WTC11 (cell line): ENCODE results near the gene PTGIS. TPM values are rescaled to one million over a fixed set of nuclear protein-coding genes. Genes with fewer than 3 reads are reported as not detected.

Experiments
- ATAC-seq: fragments of 200-7000 bp; cut with Tn5 transposase; 2 replicates; pipeline ENCODE4 v1.10.0; 2021; ENCODE audit warnings: mild to moderate bottlenecking, moderate library complexity
- CTCF ChIA-PET: fragments of 300-600 bp; sonication (Branson Sonifier 250); formaldehyde crosslinking; loops from one replicate; lab custom pipeline; 2021; ENCODE audit warnings: antibody characterized with exemption; lab: Charles Lee
- POLR2A ChIA-PET: fragments of 350-600 bp; sonication (Branson Sonifier 250); formaldehyde crosslinking; loops from one replicate; lab custom pipeline; 2021; ENCODE audit warnings: antibody characterized with exemption; lab: Charles Lee
- DNase-seq: peaks from one replicate; pipeline ENCODE4 v3.0.0; 2021; ENCODE audit warnings: low spot score
- H3K27ac Mint-ChIP-seq: 2 replicates; pipeline ENCODE4 v1.8.0; 2021; ENCODE audit warnings: mixed read lengths
- H3K27me3 Mint-ChIP-seq: 2 replicates; pipeline ENCODE4 v1.8.0; 2021; ENCODE audit warnings: low read depth, mild to moderate bottlenecking, moderate library complexity, mixed read lengths
- H3K36me3 Mint-ChIP-seq: 2 replicates; pipeline ENCODE4 v1.8.0; 2021; ENCODE audit warnings: mixed read lengths
- H3K4me1 Mint-ChIP-seq: 2 replicates; pipeline ENCODE4 v1.8.0; 2022; ENCODE audit warnings: mixed read lengths
- H3K4me3 Mint-ChIP-seq: 2 replicates; pipeline ENCODE4 v1.8.0; 2021; ENCODE audit warnings: mild to moderate bottlenecking, moderate library complexity, mixed read lengths
- H3K9me3 Mint-ChIP-seq: 2 replicates; pipeline ENCODE4 v1.8.0; 2021; ENCODE audit warnings: mixed read lengths
- CTCF ChIP-seq: fragments of 200-600 bp; IDR thresholded peaks from 2 replicates; pipeline ENCODE4 v1.8.0; 2022; ENCODE audit warnings: antibody characterized with exemption
- E2F1 ChIP-seq: sonication (generic); formaldehyde crosslinking; IDR thresholded peaks from 2 replicates; pipeline ENCODE4 v1.8.0; 2022; ENCODE audit warnings: mild to moderate bottlenecking, missing genetic modification reagents
- EMX1 ChIP-seq: fragments of 250-450 bp; sonication (Bioruptor Pico); IDR thresholded peaks from 2 replicates; pipeline ENCODE4 v1.8.0; 2021; ENCODE audit warnings: mild to moderate bottlenecking
- FOXP1 ChIP-seq: sonication (generic); formaldehyde crosslinking; IDR thresholded peaks from 2 replicates; pipeline ENCODE4 v1.8.0; 2022; ENCODE audit warnings: missing genetic modification reagents, mild to moderate bottlenecking, moderate library complexity, borderline replicate concordance
- GABPB1 ChIP-seq: sonication (generic); formaldehyde crosslinking; IDR thresholded peaks from 2 replicates; pipeline ENCODE4 v1.8.1; 2023; ENCODE audit warnings: mild to moderate bottlenecking, missing genetic modification reagents
- HMGA2 ChIP-seq: fragments of 250-450 bp; sonication (Bioruptor Pico); IDR thresholded peaks from 2 replicates; pipeline ENCODE4 v1.4.0; 2021; ENCODE audit warnings: mild to moderate bottlenecking, moderate library complexity
- MYBL2 ChIP-seq: sonication (generic); formaldehyde crosslinking; IDR thresholded peaks from 2 replicates; pipeline ENCODE4 v1.8.1; 2023; ENCODE audit warnings: mild to moderate bottlenecking, moderate library complexity, missing genetic modification reagents
- TEAD4 ChIP-seq: sonication (generic); formaldehyde crosslinking; IDR thresholded peaks from 2 replicates; pipeline ENCODE4 v1.8.0; 2022; ENCODE audit warnings: mild to moderate bottlenecking, missing genetic modification reagents
- ZBTB21 ChIP-seq: sonication (generic); formaldehyde crosslinking; IDR thresholded peaks from 2 replicates; pipeline ENCODE4 v1.8.1; 2023; ENCODE audit warnings: mild to moderate bottlenecking, missing genetic modification reagents, borderline replicate concordance
- ZNF219 ChIP-seq: sonication (generic); formaldehyde crosslinking; IDR thresholded peaks from 2 replicates; pipeline ENCODE4 v1.8.0; 2023; ENCODE audit warnings: missing genetic modification reagents, mild to moderate bottlenecking, borderline replicate concordance
- ZNF263 ChIP-seq: sonication (generic); formaldehyde crosslinking; IDR thresholded peaks from 2 replicates; pipeline ENCODE4 v1.8.1; 2022; ENCODE audit warnings: low read depth, mild to moderate bottlenecking, moderate library complexity, missing genetic modification reagents
- ZNF281 ChIP-seq: sonication (generic); formaldehyde crosslinking; IDR thresholded peaks from 2 replicates; pipeline ENCODE4 v1.8.0; 2023; ENCODE audit warnings: mild to moderate bottlenecking, missing genetic modification reagents
- ZNF416 ChIP-seq: fragments of 250-450 bp; sonication (Bioruptor Pico); IDR thresholded peaks from 2 replicates; pipeline ENCODE4 v1.9.0; 2021; ENCODE audit warnings: mild to moderate bottlenecking, inconsistent platforms
- ZNF512 ChIP-seq: sonication (generic); formaldehyde crosslinking; IDR thresholded peaks from 2 replicates; pipeline ENCODE4 v1.8.1; 2022; ENCODE audit warnings: missing genetic modification reagents, borderline replicate concordance
- total RNA-seq: library from RNA; stranded (reverse); gene quantifications from 3 replicates; pipeline ENCODE4 v1.2.3, GENCODE V29; 2021
- TF ChIP-seq, protein P1 (sequence below): sonication (generic); formaldehyde crosslinking; IDR thresholded peaks from 2 replicates; pipeline ENCODE4 v1.8.1; 2023; ENCODE audit warnings: mild to moderate bottlenecking, missing genetic modification reagents
- TF ChIP-seq, protein P2 (sequence below): sonication (generic); formaldehyde crosslinking; conservative IDR thresholded peaks from 2 replicates; pipeline ENCODE4 v1.8.1; 2023; ENCODE audit warnings: mild to moderate bottlenecking, low read depth, missing genetic modification reagents, moderate library complexity
- TF ChIP-seq, protein P3 (sequence below): sonication (generic); formaldehyde crosslinking; IDR thresholded peaks from 2 replicates; pipeline ENCODE4 v1.8.1; 2023; ENCODE audit warnings: mild to moderate bottlenecking, missing genetic modification reagents, borderline replicate concordance

PTGIS gene
- total RNA-seq, 1 experiment from 2014 or later, result 24.3 TPM

- no peak for DNase-seq
- H3K9me3 Mint-ChIP-seq, result peaks cover 6% of the 10 kb centered on the region
- H3K27me3 Mint-ChIP-seq, result no peaks in the 10 kb centered on the region
- no peak overlapping the region for H3K27ac Mint-ChIP-seq
- no peak overlapping the region for H3K4me3 Mint-ChIP-seq
- H3K4me1 Mint-ChIP-seq, result peaks cover 14% of the 10 kb centered on the region
- peaks cover 4% of the 10 kb centered on the region for H3K36me3 Mint-ChIP-seq
- CTCF ChIA-PET, result interaction anchor here (1.3 to 7.2 kb wide), 3 partner anchors 19 to 42 kb away, joined by 3 to 46 read pairs (median 4); no protein-coding TSS in a partner anchor
- no peak for ATAC-seq
- POLR2A ChIA-PET, result interaction anchor here (0.6 kb wide), 1 partner anchor 236 kb away, joined by 3 read pairs; no protein-coding TSS in a partner anchor
- TF ChIP-seq MYBL2 (CRISPR knock-in tag) (no peak), ZNF512 (no peak), GABPB1 (CRISPR knock-in tag) (peak; percentile 80), ZNF263 (no peak)
- TF ChIP-seq, protein P1, sequence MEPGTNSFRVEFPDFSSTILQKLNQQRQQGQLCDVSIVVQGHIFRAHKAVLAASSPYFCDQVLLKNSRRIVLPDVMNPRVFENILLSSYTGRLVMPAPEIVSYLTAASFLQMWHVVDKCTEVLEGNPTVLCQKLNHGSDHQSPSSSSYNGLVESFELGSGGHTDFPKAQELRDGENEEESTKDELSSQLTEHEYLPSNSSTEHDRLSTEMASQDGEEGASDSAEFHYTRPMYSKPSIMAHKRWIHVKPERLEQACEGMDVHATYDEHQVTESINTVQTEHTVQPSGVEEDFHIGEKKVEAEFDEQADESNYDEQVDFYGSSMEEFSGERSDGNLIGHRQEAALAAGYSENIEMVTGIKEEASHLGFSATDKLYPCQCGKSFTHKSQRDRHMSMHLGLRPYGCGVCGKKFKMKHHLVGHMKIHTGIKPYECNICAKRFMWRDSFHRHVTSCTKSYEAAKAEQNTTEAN (CRISPR knock-in tag), result no peak
Observed at GRCh38 chr20:49583669-49584417, 15.9 kb upstream of the PTGIS start.

GRCh38 chr20:49583343-49583668 is 15.4 kb upstream of the PTGIS start:
- Mint-ChIP-seq H3K4me1 (peaks cover 14% of the 10 kb centered on the region), H3K4me3 (no peak overlapping the region), H3K36me3 (peaks cover 4% of the 10 kb centered on the region), H3K9me3 (peaks cover 6% of the 10 kb centered on the region), H3K27ac (no peak overlapping the region), H3K27me3 (no peaks in the 10 kb centered on the region)
- POLR2A ChIA-PET, result interaction anchor here (0.6 kb wide), 1 partner anchor 236 kb away, joined by 3 read pairs; no protein-coding TSS in a partner anchor
- CTCF ChIA-PET, result interaction anchor here (1.5 to 7.2 kb wide), 2 partner anchors 25 to 42 kb away, joined by 4 to 46 read pairs; no protein-coding TSS in a partner anchor
- no peak for ATAC-seq
- DNase-seq, result no peak
- TF ChIP-seq ZBTB21, result no peak
- TF ChIP-seq, protein P2, sequence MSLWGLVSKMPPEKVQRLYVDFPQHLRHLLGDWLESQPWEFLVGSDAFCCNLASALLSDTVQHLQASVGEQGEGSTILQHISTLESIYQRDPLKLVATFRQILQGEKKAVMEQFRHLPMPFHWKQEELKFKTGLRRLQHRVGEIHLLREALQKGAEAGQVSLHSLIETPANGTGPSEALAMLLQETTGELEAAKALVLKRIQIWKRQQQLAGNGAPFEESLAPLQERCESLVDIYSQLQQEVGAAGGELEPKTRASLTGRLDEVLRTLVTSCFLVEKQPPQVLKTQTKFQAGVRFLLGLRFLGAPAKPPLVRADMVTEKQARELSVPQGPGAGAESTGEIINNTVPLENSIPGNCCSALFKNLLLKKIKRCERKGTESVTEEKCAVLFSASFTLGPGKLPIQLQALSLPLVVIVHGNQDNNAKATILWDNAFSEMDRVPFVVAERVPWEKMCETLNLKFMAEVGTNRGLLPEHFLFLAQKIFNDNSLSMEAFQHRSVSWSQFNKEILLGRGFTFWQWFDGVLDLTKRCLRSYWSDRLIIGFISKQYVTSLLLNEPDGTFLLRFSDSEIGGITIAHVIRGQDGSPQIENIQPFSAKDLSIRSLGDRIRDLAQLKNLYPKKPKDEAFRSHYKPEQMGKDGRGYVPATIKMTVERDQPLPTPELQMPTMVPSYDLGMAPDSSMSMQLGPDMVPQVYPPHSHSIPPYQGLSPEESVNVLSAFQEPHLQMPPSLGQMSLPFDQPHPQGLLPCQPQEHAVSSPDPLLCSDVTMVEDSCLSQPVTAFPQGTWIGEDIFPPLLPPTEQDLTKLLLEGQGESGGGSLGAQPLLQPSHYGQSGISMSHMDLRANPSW (CRISPR knock-in tag), result no peak
- TF ChIP-seq ZNF416 (CRISPR knock-in tag), result no peak
- TF ChIP-seq, protein P3, sequence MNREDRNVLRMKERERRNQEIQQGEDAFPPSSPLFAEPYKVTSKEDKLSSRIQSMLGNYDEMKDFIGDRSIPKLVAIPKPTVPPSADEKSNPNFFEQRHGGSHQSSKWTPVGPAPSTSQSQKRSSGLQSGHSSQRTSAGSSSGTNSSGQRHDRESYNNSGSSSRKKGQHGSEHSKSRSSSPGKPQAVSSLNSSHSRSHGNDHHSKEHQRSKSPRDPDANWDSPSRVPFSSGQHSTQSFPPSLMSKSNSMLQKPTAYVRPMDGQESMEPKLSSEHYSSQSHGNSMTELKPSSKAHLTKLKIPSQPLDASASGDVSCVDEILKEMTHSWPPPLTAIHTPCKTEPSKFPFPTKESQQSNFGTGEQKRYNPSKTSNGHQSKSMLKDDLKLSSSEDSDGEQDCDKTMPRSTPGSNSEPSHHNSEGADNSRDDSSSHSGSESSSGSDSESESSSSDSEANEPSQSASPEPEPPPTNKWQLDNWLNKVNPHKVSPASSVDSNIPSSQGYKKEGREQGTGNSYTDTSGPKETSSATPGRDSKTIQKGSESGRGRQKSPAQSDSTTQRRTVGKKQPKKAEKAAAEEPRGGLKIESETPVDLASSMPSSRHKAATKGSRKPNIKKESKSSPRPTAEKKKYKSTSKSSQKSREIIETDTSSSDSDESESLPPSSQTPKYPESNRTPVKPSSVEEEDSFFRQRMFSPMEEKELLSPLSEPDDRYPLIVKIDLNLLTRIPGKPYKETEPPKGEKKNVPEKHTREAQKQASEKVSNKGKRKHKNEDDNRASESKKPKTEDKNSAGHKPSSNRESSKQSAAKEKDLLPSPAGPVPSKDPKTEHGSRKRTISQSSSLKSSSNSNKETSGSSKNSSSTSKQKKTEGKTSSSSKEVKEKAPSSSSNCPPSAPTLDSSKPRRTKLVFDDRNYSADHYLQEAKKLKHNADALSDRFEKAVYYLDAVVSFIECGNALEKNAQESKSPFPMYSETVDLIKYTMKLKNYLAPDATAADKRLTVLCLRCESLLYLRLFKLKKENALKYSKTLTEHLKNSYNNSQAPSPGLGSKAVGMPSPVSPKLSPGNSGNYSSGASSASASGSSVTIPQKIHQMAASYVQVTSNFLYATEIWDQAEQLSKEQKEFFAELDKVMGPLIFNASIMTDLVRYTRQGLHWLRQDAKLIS (CRISPR knock-in tag), result no peak
- TF ChIP-seq ZNF281 (CRISPR knock-in tag), result no peak
- no peak for TF ChIP-seq E2F1 (CRISPR knock-in tag)
- TF ChIP-seq FOXP1 (CRISPR knock-in tag), result no peak
- no peak for TF ChIP-seq HMGA2 (CRISPR knock-in tag)
- no peak for TF ChIP-seq CTCF
- no peak for TF ChIP-seq ZNF219 (CRISPR knock-in tag)
- TF ChIP-seq EMX1 (CRISPR knock-in tag), result no peak
- no peak for TF ChIP-seq TEAD4 (CRISPR knock-in tag)
